HFFc6 (cell line): ENCODE measurements around the gene TOR1AIP2. TPM values are rescaled to one million over a fixed set of nuclear protein-coding genes. Genes with fewer than 3 reads are reported as not detected.
A peak's percentile ranks its signal among the peaks of the same experiment; 100 is the strongest.

Experiments
- DNase-seq: peaks from one replicate; pipeline ENCODE4 v3.0.0-alpha.2; 2018
- H3K27ac Mint-ChIP-seq: 2 replicates; pipeline ENCODE4 v1.8.0; 2020; ENCODE audit warnings: mild to moderate bottlenecking, mixed read lengths
- H3K27me3 Mint-ChIP-seq: 2 replicates; pipeline ENCODE4 v1.8.0; 2021; ENCODE audit warnings: mild to moderate bottlenecking, moderate library complexity, mixed read lengths; ENCODE audit not compliant: insufficient read depth
- H3K36me3 Mint-ChIP-seq: 2 replicates; pipeline ENCODE4 v1.8.0; 2021; ENCODE audit warnings: low read depth, mixed read lengths
- H3K4me1 Mint-ChIP-seq: 2 replicates; pipeline ENCODE4 v1.8.0; 2020; ENCODE audit warnings: low read depth, mixed read lengths
- H3K4me3 Mint-ChIP-seq: 2 replicates; pipeline ENCODE4 v1.8.0; 2020; ENCODE audit warnings: mild to moderate bottlenecking, moderate library complexity, mixed read lengths
- H3K9me3 Mint-ChIP-seq: 2 replicates; pipeline ENCODE4 v1.8.0; 2020; ENCODE audit warnings: mild to moderate bottlenecking, mixed read lengths
- total RNA-seq, 6 experiments: library from RNA; stranded (reverse); fragmentation: NEBNext Ultra II Directional; extraction: Animal tissue kit (Norgen Biotek cat#: 25700); gene quantifications; 2 replicates in 1 of 6; 3 replicates in 5 of 6; pipeline ENCODE4 v1.2.3, GENCODE V29; 2021
- TF ChIP-seq, protein P1 (sequence below): fragments of 200-600 bp; sonication (generic); IDR thresholded peaks from 2 replicates; pipeline ENCODE4 v1.5.0; 2021; ENCODE audit warnings: antibody characterized with exemption, mild to moderate bottlenecking

Gene TOR1AIP2
- total RNA-seq, 6 experiments from 2014 or later, result 89.7 to 127 (median 108) TPM

DNA sequence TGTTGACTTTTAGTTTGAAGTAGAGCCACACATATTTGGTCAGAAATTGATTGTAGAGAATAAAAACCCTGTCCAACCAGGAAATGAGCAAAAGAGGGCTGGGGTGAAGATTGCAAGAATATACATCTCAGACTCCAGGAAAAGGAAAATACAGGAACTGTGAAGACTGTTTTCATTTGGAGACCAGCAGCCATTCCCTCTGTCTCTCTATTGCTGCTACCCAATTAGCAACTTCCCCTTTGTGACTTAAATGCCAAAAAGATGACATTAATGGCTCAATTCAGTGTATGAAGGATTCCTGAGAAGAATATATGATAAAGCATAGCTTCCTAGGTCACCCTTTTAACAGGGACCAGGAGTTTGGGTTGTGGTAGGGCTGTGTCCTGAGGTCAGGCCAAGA is 45.4 kb upstream of the TOR1AIP2 start:
- Mint-ChIP-seq H3K36me3 (peaks cover 13% of the 10 kb centered on the region), H3K9me3 (no peaks in the 10 kb centered on the region), H3K27me3 (no peaks in the 10 kb centered on the region), H3K27ac (no peak overlapping the region), H3K4me3 (no peak overlapping the region), H3K4me1 (peaks cover 34% of the 10 kb centered on the region)
- no peak for DNase-seq
- TF ChIP-seq, protein P1, sequence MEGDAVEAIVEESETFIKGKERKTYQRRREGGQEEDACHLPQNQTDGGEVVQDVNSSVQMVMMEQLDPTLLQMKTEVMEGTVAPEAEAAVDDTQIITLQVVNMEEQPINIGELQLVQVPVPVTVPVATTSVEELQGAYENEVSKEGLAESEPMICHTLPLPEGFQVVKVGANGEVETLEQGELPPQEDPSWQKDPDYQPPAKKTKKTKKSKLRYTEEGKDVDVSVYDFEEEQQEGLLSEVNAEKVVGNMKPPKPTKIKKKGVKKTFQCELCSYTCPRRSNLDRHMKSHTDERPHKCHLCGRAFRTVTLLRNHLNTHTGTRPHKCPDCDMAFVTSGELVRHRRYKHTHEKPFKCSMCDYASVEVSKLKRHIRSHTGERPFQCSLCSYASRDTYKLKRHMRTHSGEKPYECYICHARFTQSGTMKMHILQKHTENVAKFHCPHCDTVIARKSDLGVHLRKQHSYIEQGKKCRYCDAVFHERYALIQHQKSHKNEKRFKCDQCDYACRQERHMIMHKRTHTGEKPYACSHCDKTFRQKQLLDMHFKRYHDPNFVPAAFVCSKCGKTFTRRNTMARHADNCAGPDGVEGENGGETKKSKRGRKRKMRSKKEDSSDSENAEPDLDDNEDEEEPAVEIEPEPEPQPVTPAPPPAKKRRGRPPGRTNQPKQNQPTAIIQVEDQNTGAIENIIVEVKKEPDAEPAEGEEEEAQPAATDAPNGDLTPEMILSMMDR, result no peak

DNA sequence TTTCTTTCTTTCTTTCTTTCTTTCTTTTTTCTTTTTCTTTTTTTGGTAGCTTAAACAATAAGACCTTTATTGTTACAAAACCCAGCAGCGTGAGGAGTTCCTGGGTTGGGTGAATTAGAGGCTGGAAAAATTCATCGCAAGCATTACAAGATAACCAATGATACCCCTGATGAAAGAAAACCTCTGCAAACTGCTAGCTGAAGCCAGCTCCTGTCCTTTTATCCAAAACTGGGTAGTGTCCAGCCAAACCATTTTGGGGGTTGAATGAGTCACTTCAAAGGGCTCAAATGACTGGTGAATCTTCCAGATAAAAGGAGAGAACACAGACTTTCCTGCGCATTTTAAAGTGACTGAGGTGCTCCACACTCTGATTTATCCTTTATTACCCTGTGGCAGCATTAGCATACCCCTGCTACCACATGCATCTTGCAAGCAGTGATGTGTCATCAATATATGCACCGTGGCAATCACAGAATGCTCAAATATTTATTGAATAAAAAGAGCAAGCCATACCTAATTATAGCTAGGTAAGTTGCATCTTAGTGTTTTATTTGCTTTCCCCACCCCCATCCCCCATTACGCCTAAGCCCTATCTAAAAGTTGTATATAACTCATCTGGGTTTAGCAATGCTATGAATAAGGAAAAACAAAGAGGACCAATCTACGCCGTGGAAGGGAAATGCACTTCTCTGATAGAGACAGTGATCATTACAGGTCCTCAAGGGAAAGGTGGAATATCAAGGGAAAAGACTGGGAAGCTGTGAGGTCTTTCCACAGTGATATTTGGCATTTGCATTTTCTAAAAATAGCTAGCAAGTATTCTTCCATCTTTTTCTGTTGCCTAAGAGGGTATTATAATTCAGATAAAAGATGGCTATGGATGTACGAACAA is 44.6 kb upstream of the TOR1AIP2 start:
- no peak for DNase-seq
- Mint-ChIP-seq H3K27me3 (no peaks in the 10 kb centered on the region), H3K4me1 (peaks cover 29% of the 10 kb centered on the region), H3K9me3 (no peaks in the 10 kb centered on the region), H3K4me3 (no peak overlapping the region), H3K36me3 (peaks cover 20% of the 10 kb centered on the region), H3K27ac (peak overlapping the region; percentile 2; the same call in 1 of the 2 replicates)
- TF ChIP-seq, protein P1, result no peak

DNA sequence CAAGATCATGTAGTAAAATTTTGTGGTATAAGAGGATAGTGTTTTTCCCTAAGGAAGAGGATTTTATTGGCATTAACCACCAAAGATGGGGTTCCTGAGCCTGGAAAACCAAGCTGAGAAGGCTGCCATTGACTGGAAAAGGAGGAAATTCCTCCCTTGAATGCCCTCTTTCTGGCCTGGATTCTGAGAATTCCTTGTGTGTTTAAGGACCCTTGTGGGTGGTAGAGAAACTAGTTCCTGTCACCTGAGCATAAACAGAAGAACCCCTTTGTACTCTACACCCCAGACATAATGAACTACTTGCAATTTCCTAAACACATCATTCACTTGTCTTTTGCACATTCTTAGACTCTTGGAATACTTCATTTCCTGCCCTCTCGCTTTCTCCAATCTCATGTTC is 43.9 kb upstream of the TOR1AIP2 start:
- Mint-ChIP-seq H3K9me3 (no peaks in the 10 kb centered on the region), H3K36me3 (peaks cover 22% of the 10 kb centered on the region), H3K4me1 (peaks cover 23% of the 10 kb centered on the region), H3K27me3 (no peaks in the 10 kb centered on the region; the same call in 1 of the 2 replicates), H3K4me3 (no peak overlapping the region), H3K27ac (peak overlapping the region; percentile 2; the same call in 1 of the 2 replicates)
- TF ChIP-seq, protein P1, result no peak
- no peak for DNase-seq

DNA sequence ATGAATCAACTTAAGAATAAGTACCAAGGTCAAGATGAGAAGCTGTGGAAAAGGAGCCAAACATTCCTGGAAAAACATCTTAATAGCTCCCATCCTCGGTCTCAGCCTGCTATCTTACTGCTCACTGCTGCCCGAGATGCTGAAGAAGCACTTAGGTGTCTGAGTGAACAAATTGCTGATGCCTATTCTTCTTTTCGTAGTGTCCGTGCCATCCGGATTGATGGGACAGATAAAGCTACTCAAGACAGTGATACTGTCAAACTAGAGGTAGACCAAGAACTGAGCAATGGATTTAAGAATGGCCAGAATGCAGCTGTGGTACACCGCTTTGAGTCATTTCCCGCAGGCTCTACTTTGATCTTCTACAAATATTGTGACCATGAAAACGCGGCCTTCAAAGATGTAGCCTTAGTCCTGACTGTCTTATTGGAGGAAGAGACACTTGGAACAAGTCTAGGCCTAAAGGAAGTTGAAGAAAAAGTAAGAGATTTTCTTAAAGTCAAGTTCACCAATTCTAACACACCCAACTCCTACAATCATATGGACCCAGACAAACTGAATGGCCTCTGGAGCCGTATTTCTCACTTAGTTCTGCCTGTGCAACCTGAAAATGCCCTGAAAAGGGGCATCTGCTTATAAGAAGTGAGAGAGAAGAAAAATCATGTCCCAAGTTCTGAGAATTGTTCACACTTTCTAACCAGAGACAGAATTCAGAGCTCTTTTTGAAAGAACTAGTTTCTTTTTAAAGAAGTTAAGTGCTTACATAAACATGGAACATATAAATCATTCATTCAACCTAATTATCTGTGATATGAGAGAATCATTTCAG is 40.2 kb upstream of the TOR1AIP2 start:
- TF ChIP-seq, protein P1, result no peak
- no peak for DNase-seq

DNA sequence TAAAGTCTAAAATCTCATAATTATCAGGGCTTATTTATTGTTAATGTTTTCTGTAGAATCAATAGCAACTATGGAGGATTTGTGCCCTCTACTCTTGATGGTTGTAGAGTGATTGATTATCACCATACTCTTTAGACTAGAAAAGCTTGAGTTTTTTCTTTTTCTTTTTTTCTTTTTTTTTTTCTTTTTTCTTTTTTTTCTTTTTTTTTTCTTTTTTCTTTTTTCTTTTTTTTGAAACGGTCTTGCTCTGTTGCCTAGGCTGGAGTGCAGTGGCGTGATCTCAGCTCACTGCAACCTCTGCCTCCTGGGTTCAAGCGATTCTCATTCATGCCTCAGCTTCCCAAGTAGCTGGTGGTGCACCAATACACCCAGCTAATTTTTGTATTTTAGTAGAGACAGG is 34.2 kb upstream of the TOR1AIP2 start:
- H3K4me3 Mint-ChIP-seq, result no peak overlapping the region
- TF ChIP-seq, protein P1, result no peak
- no peaks in the 10 kb centered on the region for H3K9me3 Mint-ChIP-seq
- no peaks in the 10 kb centered on the region for H3K4me1 Mint-ChIP-seq
- H3K27ac Mint-ChIP-seq, result no peak overlapping the region
- DNase-seq, result no peak
- H3K27me3 Mint-ChIP-seq, result no peaks in the 10 kb centered on the region; the same call in 1 of the 2 replicates
- H3K36me3 Mint-ChIP-seq, result peaks cover 14% of the 10 kb centered on the region

More for the DNA sequence above, 40.2 kb upstream of the TOR1AIP2 start:
- Mint-ChIP-seq H3K9me3 (no peaks in the 10 kb centered on the region), H3K36me3 (peaks cover 21% of the 10 kb centered on the region), H3K27ac (no peak overlapping the region), H3K4me1 (peaks cover 18% of the 10 kb centered on the region), H3K4me3 (no peak overlapping the region), H3K27me3 (no peaks in the 10 kb centered on the region; the same call in 1 of the 2 replicates)
